PC-3 (cell line): ENCODE results near the gene ALPK1. TPM values are rescaled to one million over a fixed set of nuclear protein-coding genes. Genes with fewer than 3 reads are reported as not detected.
"Not testable (repeated sequence)": the region's sequence is repeated elsewhere in the genome, so short reads cannot be mapped to it uniquely, and the experiment has no call there.

ENCODE experiments used
- ATAC-seq: fragments of 200-7000 bp; cut with Tn5 transposase; 2 replicates; pipeline ENCODE4 v1.9.1; 2020; ENCODE audit warnings: mild to moderate bottlenecking, moderate library complexity
- BruUV-seq: library from RNA; stranded (reverse); fragments of 400-500 nt; replicated peaks from 2 replicates; lab custom pipeline; 2021; lab: Mats Ljungman, UMichigan
- CTCF ChIA-PET: fragments of 300-600 bp; sonication (Branson Sonifier 250); formaldehyde crosslinking; loops from one replicate; lab custom pipeline; 2022; ENCODE audit warnings: antibody characterized with exemption; lab: Charles Lee
- POLR2A ChIA-PET: fragments of 300-600 bp; sonication (Branson Sonifier 250); formaldehyde crosslinking; loops from one replicate; lab custom pipeline; 2022; ENCODE audit warnings: antibody characterized with exemption; ENCODE audit not compliant: unreplicated experiment; lab: Charles Lee
- DNase-seq: peaks from one replicate; pipeline ENCODE4 v3.0.0-alpha.2; 2015
- H2AFZ ChIP-seq: fragments of 300-600 bp; sonication (generic); 2 replicates; pipeline ENCODE4 v1.6.0; 2016; ENCODE audit warnings: antibody characterized with exemption, low read length
- H3F3A ChIP-seq: fragments of 300-600 bp; sonication (generic); one replicate; pipeline ENCODE4 v1.6.0; 2017; ENCODE audit warnings: antibody characterized with exemption, low read length, control low read depth, mild to moderate bottlenecking; ENCODE audit not compliant: unreplicated experiment
- H3K27ac ChIP-seq: fragments of 300-600 bp; sonication (generic); 2 replicates; pipeline ENCODE4 v1.5.1; 2016; ENCODE audit warnings: mild to moderate bottlenecking, low read length
- H3K27me3 ChIP-seq: fragments of 300-600 bp; sonication (generic); 2 replicates; pipeline ENCODE4 v1.6.1; 2016; ENCODE audit warnings: low read length, mixed read lengths
- H3K36me3 ChIP-seq: fragments of 300-600 bp; sonication (generic); 2 replicates; pipeline ENCODE4 v1.6.1; 2016; ENCODE audit warnings: low read depth, mixed run types, low read length, mixed read lengths
- H3K4me1 ChIP-seq: fragments of 300-600 bp; sonication (generic); 2 replicates; pipeline ENCODE4 v1.5.1; 2016; ENCODE audit warnings: low read length; ENCODE audit not compliant: insufficient read depth
- H3K4me2 ChIP-seq: fragments of 300-600 bp; sonication (generic); 2 replicates; pipeline ENCODE4 v1.6.0; 2016; ENCODE audit warnings: low read length
- H3K4me3 ChIP-seq: fragments of 300-600 bp; sonication (generic); 2 replicates; pipeline ENCODE4 v1.5.1; 2016; ENCODE audit warnings: mild to moderate bottlenecking, low read length, mixed read lengths
- H3K79me2 ChIP-seq: fragments of 300-600 bp; sonication (generic); 2 replicates; pipeline ENCODE4 v1.6.1; 2017; ENCODE audit warnings: low read length, mixed read lengths
- H3K9ac ChIP-seq: fragments of 300-600 bp; sonication (generic); 2 replicates; pipeline ENCODE4 v1.6.0; 2016; ENCODE audit warnings: mild to moderate bottlenecking, low read length
- H3K9me2 ChIP-seq: fragments of 300-600 bp; sonication (generic); replicated peaks from 2 replicates; pipeline ENCODE4 v1.6.1; 2016; ENCODE audit warnings: mixed run types, low read length, mixed read lengths
- H3K9me3 ChIP-seq: fragments of 300-600 bp; sonication (generic); 2 replicates; pipeline ENCODE4 v1.6.1; 2016; ENCODE audit warnings: low read length, mixed read lengths
- H4K20me1 ChIP-seq: fragments of 300-600 bp; sonication (generic); 2 replicates; pipeline ENCODE4 v1.6.1; 2016; ENCODE audit warnings: low read length, mixed read lengths
- EZH2 ChIP-seq: fragments of 300-600 bp; sonication (generic); IDR thresholded peaks from one replicate; pipeline ENCODE4 v1.6.1; 2017; ENCODE audit warnings: antibody characterized with exemption, mild to moderate bottlenecking, low read length; ENCODE audit not compliant: unreplicated experiment
- EZH2phosphoT487 ChIP-seq: fragments of 300-600 bp; sonication (generic); IDR thresholded peaks from 2 replicates; pipeline ENCODE4 v1.6.1; 2018; ENCODE audit warnings: mild to moderate bottlenecking, antibody characterized with exemption, low read length, borderline replicate concordance
- intact Hi-C: fragments of 100-400 bp; cut with micrococcal nuclease; formaldehyde crosslinking; loops from 2 replicates; pipeline ENCODE4 v1.9.0; 2023
- total RNA-seq: library from RNA; depleted of rRNA; stranded (reverse); fragments of >200 nt; gene quantifications from 2 replicates; pipeline ENCODE4 v1.2.3, GENCODE V29; 2014
- TF ChIP-seq, protein P1 (sequence below): fragments of 300-600 bp; sonication (generic); conservative IDR thresholded peaks from 2 replicates; pipeline ENCODE4 v1.5.1; 2017; ENCODE audit warnings: antibody characterized with exemption, low read depth, mild to moderate bottlenecking, low read length

The ALPK1 gene
- total RNA-seq, 1 experiment from 2014 or later, result 4.2 TPM

DNA sequence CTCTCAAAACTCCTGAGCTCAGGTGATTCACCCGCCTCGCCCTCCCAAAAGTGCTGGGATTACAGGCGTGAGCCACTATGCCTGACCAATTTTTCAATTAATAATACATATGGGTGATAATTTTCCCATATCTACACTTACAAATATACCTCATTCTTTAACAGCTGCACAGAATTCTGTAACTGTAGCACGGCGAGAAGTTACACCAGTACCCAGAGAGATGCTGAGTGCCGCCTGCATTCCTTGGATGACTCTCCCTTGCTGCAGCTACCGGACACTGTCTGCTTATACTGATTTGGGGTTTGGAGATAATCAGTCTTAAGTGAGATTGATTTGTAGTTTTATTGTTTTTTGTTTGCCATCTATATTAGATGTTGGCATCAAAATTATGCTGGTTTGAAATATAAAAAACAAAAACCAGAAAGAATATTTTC, 17.3 kb upstream of the ALPK1 start:
- Histone ChIP-seq H3K27me3 (no peaks in the 10 kb centered on the region), H3K4me1 (no peaks in the 10 kb centered on the region), H3K27ac (no peak overlapping the region), H3K9me3 (no peaks in the 10 kb centered on the region), H3K4me3 (no peak overlapping the region), H2AFZ (no peak overlapping the region), H3K4me2 (no peak overlapping the region), H3F3A (no peaks in the 10 kb centered on the region), H3K79me2 (peaks cover 61% of the 10 kb centered on the region), H3K36me3 (no peaks in the 10 kb centered on the region; the same call in 1 of the 2 replicates), H3K9me2 (no peaks in the 10 kb centered on the region), H4K20me1 (no peaks in the 10 kb centered on the region), H3K9ac (no peak overlapping the region)
- TF ChIP-seq EZH2 (no peak), EZH2phosphoT487 (no peak)
- TF ChIP-seq, protein P1, sequence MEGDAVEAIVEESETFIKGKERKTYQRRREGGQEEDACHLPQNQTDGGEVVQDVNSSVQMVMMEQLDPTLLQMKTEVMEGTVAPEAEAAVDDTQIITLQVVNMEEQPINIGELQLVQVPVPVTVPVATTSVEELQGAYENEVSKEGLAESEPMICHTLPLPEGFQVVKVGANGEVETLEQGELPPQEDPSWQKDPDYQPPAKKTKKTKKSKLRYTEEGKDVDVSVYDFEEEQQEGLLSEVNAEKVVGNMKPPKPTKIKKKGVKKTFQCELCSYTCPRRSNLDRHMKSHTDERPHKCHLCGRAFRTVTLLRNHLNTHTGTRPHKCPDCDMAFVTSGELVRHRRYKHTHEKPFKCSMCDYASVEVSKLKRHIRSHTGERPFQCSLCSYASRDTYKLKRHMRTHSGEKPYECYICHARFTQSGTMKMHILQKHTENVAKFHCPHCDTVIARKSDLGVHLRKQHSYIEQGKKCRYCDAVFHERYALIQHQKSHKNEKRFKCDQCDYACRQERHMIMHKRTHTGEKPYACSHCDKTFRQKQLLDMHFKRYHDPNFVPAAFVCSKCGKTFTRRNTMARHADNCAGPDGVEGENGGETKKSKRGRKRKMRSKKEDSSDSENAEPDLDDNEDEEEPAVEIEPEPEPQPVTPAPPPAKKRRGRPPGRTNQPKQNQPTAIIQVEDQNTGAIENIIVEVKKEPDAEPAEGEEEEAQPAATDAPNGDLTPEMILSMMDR, result no peak
- no TSS peak for BruUV-seq
- ATAC-seq (no peak), DNase-seq (no peak)
- ChIA-PET CTCF (no interaction called here), POLR2A (no interaction called here)
- intact Hi-C loops, result no loop called here

DNA sequence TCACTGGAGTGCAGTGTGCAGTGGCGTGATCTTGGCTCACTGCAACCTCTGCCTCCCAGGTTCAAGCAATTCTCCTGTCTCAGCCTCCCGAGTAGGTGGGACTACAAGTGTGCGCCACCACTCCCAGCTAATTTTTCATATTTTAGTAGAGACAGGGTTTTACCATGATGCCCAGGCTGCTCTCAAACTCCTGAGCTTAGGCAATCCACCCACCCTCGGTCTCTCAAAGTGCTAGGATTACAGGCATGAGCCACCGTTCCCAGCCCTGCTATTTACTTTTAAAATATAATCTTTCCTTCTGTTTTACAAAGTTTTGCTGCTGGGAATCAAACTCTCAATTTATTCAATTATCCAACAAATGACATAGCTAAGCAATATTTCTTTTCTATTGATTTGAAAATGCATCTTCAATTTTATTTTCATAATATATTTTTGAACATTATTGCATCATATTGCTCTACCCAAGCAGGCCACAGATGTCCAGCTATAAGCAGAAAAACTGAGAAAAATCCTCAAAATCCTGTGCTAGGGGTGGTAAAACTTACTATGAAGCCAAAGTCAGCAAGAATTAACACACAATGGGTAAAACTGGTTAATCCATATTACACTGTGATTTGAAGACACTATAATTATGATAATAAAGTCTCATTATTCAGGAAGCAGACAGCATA, 16.6 kb upstream of the ALPK1 start:
- Histone ChIP-seq H2AFZ (no peak overlapping the region), H3K79me2 (peaks cover 68% of the 10 kb centered on the region), H3K9ac (no peak overlapping the region), H3K4me2 (no peak overlapping the region), H3K9me3 (no peaks in the 10 kb centered on the region), H3K4me3 (no peak overlapping the region), H3K27ac (no peak overlapping the region), H3K4me1 (no peaks in the 10 kb centered on the region), H3K36me3 (no peaks in the 10 kb centered on the region; the same call in 1 of the 2 replicates), H3F3A (no peaks in the 10 kb centered on the region), H3K9me2 (no peaks in the 10 kb centered on the region), H4K20me1 (no peaks in the 10 kb centered on the region), H3K27me3 (no peaks in the 10 kb centered on the region)
- TF ChIP-seq EZH2 (no peak), EZH2phosphoT487 (no peak)
- TF ChIP-seq, protein P1, result no peak
- DNase-seq (no peak), ATAC-seq (no peak)
- ChIA-PET CTCF (no interaction called here), POLR2A (no interaction called here)
- BruUV-seq, result no TSS peak
- intact Hi-C loops, result no loop called here

DNA sequence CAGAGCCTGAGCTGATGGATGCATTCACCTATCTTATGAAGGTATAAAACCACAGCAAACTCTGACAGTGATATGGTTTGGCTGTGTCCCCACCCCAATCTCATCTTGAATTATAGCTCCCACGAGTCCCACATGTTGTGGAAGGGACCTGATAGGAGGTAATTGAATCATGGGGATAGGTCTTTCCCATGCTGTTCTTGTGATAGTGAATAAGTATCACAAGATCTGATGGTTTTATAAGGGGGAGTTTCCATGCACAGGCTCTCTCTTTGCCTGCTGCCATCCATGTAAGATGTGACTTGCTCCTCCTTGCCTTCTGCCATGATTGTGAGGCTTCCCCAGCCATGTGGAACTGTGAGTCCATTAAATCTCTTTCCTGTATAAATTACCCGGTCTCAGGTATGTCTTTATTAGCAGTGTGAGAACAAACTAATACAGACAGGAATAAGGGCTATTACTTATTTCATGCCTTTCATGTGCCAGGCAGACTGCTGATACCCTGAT, 15.2 kb upstream of the ALPK1 start:
- H3K4me3 ChIP-seq, ATAC-seq, H3K9me3 ChIP-seq, H3K9ac ChIP-seq, H3K36me3 ChIP-seq, H3K4me2 ChIP-seq, H2AFZ ChIP-seq, H3K27ac ChIP-seq, H3K4me1 ChIP-seq, H3K9me2 ChIP-seq, H4K20me1 ChIP-seq, H3F3A ChIP-seq, intact Hi-C loops, CTCF ChIA-PET, H3K27me3 ChIP-seq, DNase-seq, BruUV-seq, POLR2A ChIA-PET: not testable (repeated sequence)
- peaks cover 67% of the 10 kb centered on the region for H3K79me2 ChIP-seq
